GM03348 (cell line): ENCODE data around the gene SEMA7A.
A peak's percentile ranks its signal among the peaks of the same experiment; 100 is the strongest.

Experiments used
- DNase-seq: peaks from one replicate; pipeline ENCODE4 v3.0.0; 2012; ENCODE audit warnings: low spot score

The SEMA7A gene

GRCh38 chr15:74451861-74452835 is 18.4 kb upstream of the SEMA7A start:
- no peak for DNase-seq

GRCh38 chr15:74451322-74451721 is 17.6 kb upstream of the SEMA7A start:
- DNase-seq, result no peak

- no peak for DNase-seq
Observed at GRCh38 chr15:74449643-74450205, 16.0 kb upstream of the SEMA7A start.

- no peak for DNase-seq
Observed at GRCh38 chr15:74449095-74449494, 15.3 kb upstream of the SEMA7A start.

GRCh38 chr15:74445816-74446763 is 12.3 kb upstream of the SEMA7A start:
- no peak for DNase-seq

- DNase-seq, result no peak
Observed at GRCh38 chr15:74444106-74445062, 10.6 kb upstream of the SEMA7A start.

GRCh38 chr15:74443100-74443909 is 9.5 kb upstream of the SEMA7A start:
- DNase-seq, result peak; percentile 79

- no peak for DNase-seq
Observed at GRCh38 chr15:74442604-74443003, 8.8 kb upstream of the SEMA7A start.

GRCh38 chr15:74442063-74442462 is 8.3 kb upstream of the SEMA7A start:
- no peak for DNase-seq

GRCh38 chr15:74441248-74441941 is 7.6 kb upstream of the SEMA7A start:
- DNase-seq, result no peak

GRCh38 chr15:74438721-74439316 is 5.1 kb upstream of the SEMA7A start:
- peak; percentile 87 for DNase-seq

- no peak for DNase-seq
Observed at GRCh38 chr15:74438206-74438605, 4.4 kb upstream of the SEMA7A start.

- DNase-seq, result peak; percentile 54
Observed at GRCh38 chr15:74434263-74435136, 742 bp upstream of the SEMA7A start.

- DNase-seq, result peak; percentile 47
Observed at GRCh38 chr15:74432968-74433591, 678 bp downstream of the SEMA7A start.

GRCh38 chr15:74432271-74432967 is 1.3 kb downstream of the SEMA7A start:
- DNase-seq, result no peak

- no peak for DNase-seq
Observed at GRCh38 chr15:74431645-74432044, 2.1 kb downstream of the SEMA7A start.

GRCh38 chr15:74431116-74431515 is 2.6 kb downstream of the SEMA7A start:
- DNase-seq, result no peak
